GM20000 (cell line): ENCODE measurements around the gene MAP3K5.
A peak's percentile ranks its signal among the peaks of the same experiment; 100 is the strongest.

ENCODE experiments used
- DNase-seq: peaks from one replicate; pipeline ENCODE4 v3.0.0; 2012; ENCODE audit warnings: low spot score
- CTCF ChIP-seq: IDR thresholded peaks from 2 replicates; pipeline ENCODE4 v1.5.1; 2012; ENCODE audit warnings: mild to moderate bottlenecking, control low read depth; ENCODE audit errors: extremely low read depth, missing control alignments

MAP3K5 gene

GRCh38 chr6:136775081-136775480 lies 17.2 kb downstream of the MAP3K5 start:
- DNase-seq, result no peak

GRCh38 chr6:136774228-136775041 lies 17.8 kb downstream of the MAP3K5 start:
- TF ChIP-seq CTCF, result no peak
- DNase-seq, result no peak

More at GRCh38 chr6:136775081-136775480, 17.2 kb downstream of the MAP3K5 start:
- TF ChIP-seq CTCF, result no peak

DNA sequence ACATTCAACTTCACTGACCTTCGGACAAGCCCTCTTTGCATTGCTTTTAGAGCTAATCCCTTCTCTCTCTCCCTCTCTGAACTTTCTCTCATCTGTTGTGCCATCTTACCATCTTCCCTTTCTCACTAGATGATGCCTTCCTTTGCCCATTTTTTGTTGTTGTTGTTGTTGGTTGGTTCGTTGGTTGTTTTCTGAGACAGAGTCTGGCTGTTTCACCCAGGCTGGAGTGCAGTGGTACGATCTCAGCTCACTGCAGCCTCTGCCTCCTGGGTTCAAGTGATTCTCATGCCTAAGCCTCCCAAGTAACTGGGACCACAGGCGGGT lies 18.8 kb downstream of the MAP3K5 start:
- DNase-seq, result no peak
- no peak for TF ChIP-seq CTCF

GRCh38 chr6:136772685-136773472 lies 19.4 kb downstream of the MAP3K5 start:
- peak; percentile 36 for DNase-seq
- no peak for TF ChIP-seq CTCF

- no peak for TF ChIP-seq CTCF
- no peak for DNase-seq
These were observed 21.0 kb downstream of the MAP3K5 start for GRCh38 chr6:136771306-136771705.

- DNase-seq, result no peak
- no peak for TF ChIP-seq CTCF
These were observed 22.5 kb downstream of the MAP3K5 start for GRCh38 chr6:136769759-136770158.

DNA sequence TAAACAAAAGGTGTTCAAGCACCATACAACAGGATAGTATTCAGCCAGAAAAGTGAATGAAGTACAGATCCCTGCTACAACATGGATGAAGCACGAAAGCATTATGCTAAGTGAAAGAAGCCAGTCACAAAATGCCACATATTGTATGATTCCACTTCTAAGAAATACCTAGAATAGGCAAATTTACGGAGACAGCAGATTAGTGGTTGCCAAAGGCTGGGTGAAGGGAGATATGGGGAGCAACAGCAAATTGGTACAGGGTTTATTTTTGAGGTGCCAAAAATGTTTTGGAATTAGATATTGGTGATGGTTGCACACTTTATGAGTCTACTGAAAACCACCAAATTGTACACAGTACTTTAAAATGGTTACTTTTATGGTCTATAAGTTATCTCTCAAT lies 23.2 kb downstream of the MAP3K5 start:
- no peak for DNase-seq
- no peak for TF ChIP-seq CTCF
